Endothelial cell (in vitro differentiated cells): ENCODE results near the gene LPP. TPM values are rescaled to one million over a fixed set of nuclear protein-coding genes. Genes with fewer than 3 reads are reported as not detected.

Experiments used
- DNase-seq: peaks from one replicate; pipeline ENCODE4 v3.0.0; 2021; ENCODE audit warnings: low spot score
- H3K27ac Mint-ChIP-seq: one replicate; pipeline ENCODE4 v1.8.0; 2021; ENCODE audit warnings: mixed read lengths, inconsistent platforms; ENCODE audit not compliant: unreplicated experiment
- H3K27me3 Mint-ChIP-seq: one replicate; pipeline ENCODE4 v1.8.0; 2021; ENCODE audit warnings: mild to moderate bottlenecking, moderate library complexity, mixed read lengths, inconsistent platforms; ENCODE audit not compliant: unreplicated experiment
- H3K36me3 Mint-ChIP-seq: one replicate; pipeline ENCODE4 v1.8.0; 2021; ENCODE audit warnings: mild to moderate bottlenecking, low read depth, mixed read lengths, inconsistent platforms; ENCODE audit not compliant: unreplicated experiment
- H3K4me1 Mint-ChIP-seq: one replicate; pipeline ENCODE4 v1.8.0; 2021; ENCODE audit warnings: mild to moderate bottlenecking, mixed read lengths, inconsistent platforms; ENCODE audit not compliant: unreplicated experiment
- H3K4me3 Mint-ChIP-seq: one replicate; pipeline ENCODE4 v1.8.0; 2021; ENCODE audit warnings: mild to moderate bottlenecking, mixed read lengths, inconsistent platforms; ENCODE audit not compliant: unreplicated experiment
- H3K9me3 Mint-ChIP-seq: one replicate; pipeline ENCODE4 v1.8.0; 2021; ENCODE audit warnings: mixed read lengths, inconsistent platforms; ENCODE audit not compliant: unreplicated experiment
- CTCF ChIP-seq: fragments of 200-600 bp; sonication (generic); IDR thresholded peaks from one replicate; pipeline ENCODE4 v1.5.0; 2021; ENCODE audit warnings: antibody characterized with exemption; ENCODE audit not compliant: unreplicated experiment
- total RNA-seq: library from RNA; stranded (reverse); fragmentation: NEBNext Ultra II Directional; extraction: Animal tissue kit (Norgen Biotek cat#: 25700); gene quantifications from one replicate; pipeline ENCODE4 v1.2.1, GENCODE V29; 2021; ENCODE audit not compliant: unreplicated experiment

The LPP gene
- total RNA-seq, 1 donor from 2014 or later: 181 TPM

- H3K27ac Mint-ChIP-seq: no peak overlapping the region
- peaks cover 6% of the 10 kb centered on the region for H3K4me1 Mint-ChIP-seq
- no peak for TF ChIP-seq CTCF
- no peak overlapping the region for H3K4me3 Mint-ChIP-seq
- no peak for DNase-seq
- peaks cover 2% of the 10 kb centered on the region for H3K27me3 Mint-ChIP-seq
- H3K36me3 Mint-ChIP-seq: no peaks in the 10 kb centered on the region
- H3K9me3 Mint-ChIP-seq: no peaks in the 10 kb centered on the region
Observed at GRCh38 chr3:188791311-188791710, 637.4 kb downstream of the LPP start.

GRCh38 chr3:188792793-188793192 lies 638.8 kb downstream of the LPP start:
- Mint-ChIP-seq H3K36me3 (peaks cover 4% of the 10 kb centered on the region), H3K27me3 (peaks cover 10% of the 10 kb centered on the region), H3K4me1 (peaks cover 19% of the 10 kb centered on the region), H3K27ac (no peak overlapping the region), H3K9me3 (no peaks in the 10 kb centered on the region), H3K4me3 (no peak overlapping the region)
- peak; percentile 39 for DNase-seq
- no peak for TF ChIP-seq CTCF

GRCh38 chr3:188796122-188796631 lies 642.2 kb downstream of the LPP start:
- no peak overlapping the region for H3K27ac Mint-ChIP-seq
- H3K9me3 Mint-ChIP-seq: no peaks in the 10 kb centered on the region
- H3K36me3 Mint-ChIP-seq: peaks cover 4% of the 10 kb centered on the region
- TF ChIP-seq CTCF: no peak
- no peak overlapping the region for H3K4me3 Mint-ChIP-seq
- H3K27me3 Mint-ChIP-seq: peaks cover 10% of the 10 kb centered on the region
- H3K4me1 Mint-ChIP-seq: peaks cover 28% of the 10 kb centered on the region
- DNase-seq: no peak

- H3K27me3 Mint-ChIP-seq: peaks cover 10% of the 10 kb centered on the region
- DNase-seq: no peak
- TF ChIP-seq CTCF: no peak
- peaks cover 4% of the 10 kb centered on the region for H3K36me3 Mint-ChIP-seq
- no peak overlapping the region for H3K4me3 Mint-ChIP-seq
- H3K9me3 Mint-ChIP-seq: no peaks in the 10 kb centered on the region
- H3K4me1 Mint-ChIP-seq: peaks cover 28% of the 10 kb centered on the region
- peak overlapping the region; percentile 65 for H3K27ac Mint-ChIP-seq
Observed at GRCh38 chr3:188797045-188797444, 643.1 kb downstream of the LPP start.

- no peak for TF ChIP-seq CTCF
- Mint-ChIP-seq H3K27me3 (peaks cover 10% of the 10 kb centered on the region), H3K4me3 (no peak overlapping the region), H3K27ac (no peak overlapping the region), H3K36me3 (peaks cover 4% of the 10 kb centered on the region), H3K9me3 (no peaks in the 10 kb centered on the region), H3K4me1 (peaks cover 28% of the 10 kb centered on the region)
- DNase-seq: no peak
Observed at GRCh38 chr3:188798556-188799145, 644.7 kb downstream of the LPP start.
